HG03159 (cell line): ENCODE measurements around the gene SNRPA.
A peak's percentile ranks its signal among the peaks of the same experiment; 100 is the strongest.

Experiments used
- ATAC-seq: cut with Tn5 transposase; IDR thresholded peaks from one replicate; pipeline ENCODE4 v1.9.1; 2021; ENCODE audit warnings: mild to moderate bottlenecking, moderate library complexity; ENCODE audit not compliant: unreplicated experiment

The SNRPA gene

GRCh38 chr19:40750874-40751537, at the start of gene SNRPA:
SNRPA (plus strand) TSS chr19:40751203; CDS start chr19:40751409, 206 bp downstream.
- ATAC-seq = peak; percentile 58

GRCh38 chr19:40701758-40702157, 49.2 kb upstream of the SNRPA start:
- no peak for ATAC-seq

GRCh38 chr19:40702337-40703012, 48.5 kb upstream of the SNRPA start:
- ATAC-seq = no peak

- no peak for ATAC-seq
Measured at GRCh38 chr19:40703029-40703755, 47.8 kb upstream of the SNRPA start.

GRCh38 chr19:40704491-40705361, 46.3 kb upstream of the SNRPA start:
- no peak for ATAC-seq

- ATAC-seq = no peak
Measured at GRCh38 chr19:40705362-40705651, 45.7 kb upstream of the SNRPA start.

GRCh38 chr19:40705950-40706619, 44.9 kb upstream of the SNRPA start:
- ATAC-seq = no peak

- ATAC-seq = no peak
Measured at GRCh38 chr19:40707615-40708014, 43.4 kb upstream of the SNRPA start.

GRCh38 chr19:40709817-40710216, 41.2 kb upstream of the SNRPA start:
- ATAC-seq = no peak

- no peak for ATAC-seq
Measured at GRCh38 chr19:40713939-40714338, 37.1 kb upstream of the SNRPA start.

- ATAC-seq = peak; percentile 60
Measured at GRCh38 chr19:40714441-40715299, 36.3 kb upstream of the SNRPA start.

GRCh38 chr19:40716031-40716481, 34.9 kb upstream of the SNRPA start:
- ATAC-seq = no peak

GRCh38 chr19:40716482-40717324, 34.3 kb upstream of the SNRPA start, which contains the start of the genes COQ8B and ITPKC:
COQ8B (minus strand) TSS chr19:40716886; CDS start chr19:40714632, 2,254 bp downstream.
ITPKC (plus strand) TSS chr19:40717112; CDS start chr19:40717136, 24 bp downstream.
- peak; percentile 70 for ATAC-seq

- no peak for ATAC-seq
Measured at GRCh38 chr19:40717325-40717879, 33.6 kb upstream of the SNRPA start.

GRCh38 chr19:40717880-40718773, 32.9 kb upstream of the SNRPA start:
- ATAC-seq = no peak

GRCh38 chr19:40718774-40719391, 32.1 kb upstream of the SNRPA start:
- ATAC-seq = no peak
